Measurements from ENCODE around the gene TUNAR. TPM values are rescaled to one million over a fixed set of nuclear protein-coding genes. Genes with fewer than 3 reads are reported as not detected.

TUNAR gene
- total RNA-seq, 1 experiment from 2014 or later = not detected

DNA sequence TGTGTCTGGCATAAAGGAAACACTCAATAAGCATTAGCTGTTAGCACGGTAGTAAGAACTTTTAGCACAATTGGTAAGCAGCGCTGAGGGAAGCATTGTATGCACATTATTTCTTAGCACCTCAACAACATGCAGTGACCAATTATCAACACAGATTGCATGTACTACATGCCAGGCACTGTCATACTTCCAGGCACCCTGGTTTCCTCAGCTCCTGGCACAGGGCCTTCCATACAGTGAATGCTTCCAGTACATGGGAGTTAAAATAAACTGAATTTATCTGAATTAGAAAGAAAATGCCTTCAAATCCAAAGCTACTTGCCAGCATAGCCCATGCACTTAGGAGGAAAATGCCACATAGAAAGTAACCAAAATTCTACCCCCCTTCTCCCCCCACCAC lies 59.4 kb downstream of the TUNAR start:
- CTCF ChIA-PET = no interaction called here
- Histone ChIP-seq H3K27ac (ENCODE audit: low read length) (no peak overlapping the region), H3K9me2 (replicated peaks; ENCODE audit: low read length) (no peaks in the 10 kb centered on the region), H4K20me1 (ENCODE audit: low read length) (no peaks in the 10 kb centered on the region), H3F3A (ENCODE audit: low read length, unreplicated experiment) (no peaks in the 10 kb centered on the region), H3K79me2 (ENCODE audit: low read length) (no peaks in the 10 kb centered on the region), H2AFZ (ENCODE audit: low read length) (no peak overlapping the region), H3K27me3 (ENCODE audit: low read length) (no peaks in the 10 kb centered on the region), H3K4me3 (ENCODE audit: low read length) (no peak overlapping the region), H3K36me3 (ENCODE audit: low read depth, low read length) (no peaks in the 10 kb centered on the region), H3K4me2 (ENCODE audit: low read length) (no peak overlapping the region), H3K9ac (ENCODE audit: low read length) (no peak overlapping the region), H3K4me1 (ENCODE audit: insufficient read depth, low read length) (no peaks in the 10 kb centered on the region), H3K9me3 (ENCODE audit: low read length) (no peaks in the 10 kb centered on the region)
- DNase-seq (no peak), ATAC-seq (no peak)
- TF ChIP-seq EZH2phosphoT487 (IDR thresholded peaks at IDR 0.05; ENCODE audit: borderline replicate concordance, low read length) (no peak), EZH2 (IDR thresholded peaks at IDR 0.05; ENCODE audit: low read length, unreplicated experiment) (no peak)
- TF ChIP-seq, protein P1, sequence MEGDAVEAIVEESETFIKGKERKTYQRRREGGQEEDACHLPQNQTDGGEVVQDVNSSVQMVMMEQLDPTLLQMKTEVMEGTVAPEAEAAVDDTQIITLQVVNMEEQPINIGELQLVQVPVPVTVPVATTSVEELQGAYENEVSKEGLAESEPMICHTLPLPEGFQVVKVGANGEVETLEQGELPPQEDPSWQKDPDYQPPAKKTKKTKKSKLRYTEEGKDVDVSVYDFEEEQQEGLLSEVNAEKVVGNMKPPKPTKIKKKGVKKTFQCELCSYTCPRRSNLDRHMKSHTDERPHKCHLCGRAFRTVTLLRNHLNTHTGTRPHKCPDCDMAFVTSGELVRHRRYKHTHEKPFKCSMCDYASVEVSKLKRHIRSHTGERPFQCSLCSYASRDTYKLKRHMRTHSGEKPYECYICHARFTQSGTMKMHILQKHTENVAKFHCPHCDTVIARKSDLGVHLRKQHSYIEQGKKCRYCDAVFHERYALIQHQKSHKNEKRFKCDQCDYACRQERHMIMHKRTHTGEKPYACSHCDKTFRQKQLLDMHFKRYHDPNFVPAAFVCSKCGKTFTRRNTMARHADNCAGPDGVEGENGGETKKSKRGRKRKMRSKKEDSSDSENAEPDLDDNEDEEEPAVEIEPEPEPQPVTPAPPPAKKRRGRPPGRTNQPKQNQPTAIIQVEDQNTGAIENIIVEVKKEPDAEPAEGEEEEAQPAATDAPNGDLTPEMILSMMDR (conservative IDR thresholded peaks at IDR 0.05; ENCODE audit: low read depth, low read length) = no peak
- POLR2A ChIA-PET (ENCODE audit: unreplicated experiment) = no interaction called here
- BruUV-seq (replicated peaks) = no TSS peak
- intact Hi-C loops (cut with micrococcal nuclease) = no loop called here

DNA sequence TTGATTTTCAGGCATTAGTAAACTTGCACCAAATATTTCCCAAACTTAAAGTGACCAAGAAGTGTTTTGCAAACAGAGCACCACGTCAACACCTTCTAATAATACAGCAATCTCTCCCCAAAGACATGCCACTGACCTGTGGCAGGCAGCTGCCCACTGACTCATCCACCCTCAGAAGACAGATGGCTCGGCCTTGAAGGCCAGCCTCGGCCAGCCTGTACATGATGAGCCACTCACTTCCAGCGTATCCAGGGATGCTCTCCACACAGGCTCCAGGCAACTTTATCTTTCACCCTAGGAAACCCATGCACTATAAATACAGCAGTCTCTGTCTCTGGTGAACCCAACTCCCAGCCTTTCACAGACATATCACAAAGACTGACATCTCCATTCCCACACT lies 62.7 kb downstream of the TUNAR start:
- no TSS peak for BruUV-seq (replicated peaks)
- H3K4me3 ChIP-seq (ENCODE audit: low read length) = no peak overlapping the region
- ChIA-PET CTCF (no interaction called here), POLR2A (ENCODE audit: unreplicated experiment) (no interaction called here)
- intact Hi-C loops (cut with micrococcal nuclease) = no loop called here
- H3F3A ChIP-seq (ENCODE audit: low read length, unreplicated experiment) = no peaks in the 10 kb centered on the region
- H3K27me3 ChIP-seq (ENCODE audit: low read length) = no peaks in the 10 kb centered on the region
- ATAC-seq = no peak
- H3K4me1 ChIP-seq (ENCODE audit: insufficient read depth, low read length) = no peaks in the 10 kb centered on the region
- no peak for DNase-seq
- no peak overlapping the region for H3K9ac ChIP-seq (ENCODE audit: low read length)
- no peak overlapping the region for H2AFZ ChIP-seq (ENCODE audit: low read length)
- TF ChIP-seq, protein P1 (conservative IDR thresholded peaks at IDR 0.05; ENCODE audit: low read depth, low read length) = no peak
- TF ChIP-seq EZH2phosphoT487 (IDR thresholded peaks at IDR 0.05; ENCODE audit: borderline replicate concordance, low read length) (no peak), EZH2 (IDR thresholded peaks at IDR 0.05; ENCODE audit: low read length, unreplicated experiment) (no peak)
- H3K4me2 ChIP-seq (ENCODE audit: low read length) = no peak overlapping the region
- H3K9me2 ChIP-seq (replicated peaks; ENCODE audit: low read length) = no peaks in the 10 kb centered on the region
- no peaks in the 10 kb centered on the region for H3K79me2 ChIP-seq (ENCODE audit: low read length)
- no peaks in the 10 kb centered on the region for H3K9me3 ChIP-seq (ENCODE audit: low read length)
- H4K20me1 ChIP-seq (ENCODE audit: low read length) = no peaks in the 10 kb centered on the region
- no peak overlapping the region for H3K27ac ChIP-seq (ENCODE audit: low read length)
- H3K36me3 ChIP-seq (ENCODE audit: low read depth, low read length) = no peaks in the 10 kb centered on the region

DNA sequence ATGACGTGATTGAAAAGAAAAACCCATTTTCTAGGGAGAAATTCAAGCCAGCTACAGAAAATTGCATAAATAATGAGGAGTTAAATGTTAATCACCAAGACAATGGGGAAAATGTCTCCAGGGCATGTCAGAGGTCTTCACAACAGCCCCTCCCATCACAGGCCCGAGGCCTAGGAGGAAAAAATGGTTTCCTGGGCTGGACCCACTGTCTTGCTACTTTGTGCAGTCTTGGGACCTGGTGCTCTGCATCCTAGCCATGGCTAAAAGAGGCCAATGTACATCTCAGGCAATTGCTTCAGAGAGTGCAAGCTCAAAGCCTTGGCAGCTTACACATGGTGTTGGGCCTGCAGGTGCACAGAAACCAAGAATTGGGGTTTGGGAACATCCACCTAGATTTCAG lies 65.3 kb downstream of the TUNAR start:
- H3K4me2 ChIP-seq (ENCODE audit: low read length) = no peak overlapping the region
- no peak for DNase-seq

More for the DNA sequence above, 65.3 kb downstream of the TUNAR start:
- Histone ChIP-seq H3K27me3 (ENCODE audit: low read length) (no peaks in the 10 kb centered on the region), H2AFZ (ENCODE audit: low read length) (no peak overlapping the region), H3K9me2 (replicated peaks; ENCODE audit: low read length) (no peaks in the 10 kb centered on the region), H3K4me1 (ENCODE audit: insufficient read depth, low read length) (no peaks in the 10 kb centered on the region), H3K79me2 (ENCODE audit: low read length) (no peaks in the 10 kb centered on the region), H3K9me3 (ENCODE audit: low read length) (no peaks in the 10 kb centered on the region), H3K36me3 (ENCODE audit: low read depth, low read length) (no peaks in the 10 kb centered on the region), H3K27ac (ENCODE audit: low read length) (no peak overlapping the region), H4K20me1 (ENCODE audit: low read length) (no peaks in the 10 kb centered on the region), H3K9ac (ENCODE audit: low read length) (no peak overlapping the region), H3K4me3 (ENCODE audit: low read length) (no peak overlapping the region), H3F3A (ENCODE audit: low read length, unreplicated experiment) (no peaks in the 10 kb centered on the region)
- ATAC-seq = no peak
- POLR2A ChIA-PET (ENCODE audit: unreplicated experiment) = no interaction called here
- BruUV-seq (replicated peaks) = no TSS peak
- CTCF ChIA-PET = interaction anchor here (0.6 kb wide), 1 partner anchor 108 kb away, joined by 4 read pairs; no protein-coding TSS in a partner anchor
- TF ChIP-seq, protein P1 (conservative IDR thresholded peaks at IDR 0.05; ENCODE audit: low read depth, low read length) = no peak
- TF ChIP-seq EZH2 (IDR thresholded peaks at IDR 0.05; ENCODE audit: low read length, unreplicated experiment) (no peak), EZH2phosphoT487 (IDR thresholded peaks at IDR 0.05; ENCODE audit: borderline replicate concordance, low read length) (no peak)
- intact Hi-C loops (cut with micrococcal nuclease) = no loop called here

Data from PC-3 (cell line).